Lower leg skin (tissue), 4 donors: ENCODE data around the gene CCKAR. TPM values are rescaled to one million over a fixed set of nuclear protein-coding genes. Genes with fewer than 3 reads are reported as not detected.
"Not testable (repeated sequence)": the region's sequence is repeated elsewhere in the genome, so short reads cannot be mapped to it uniquely, and the experiment has no call there.

Experiments
- DNase-seq, 2 donors: peaks; one replicate each; pipeline ENCODE4 v3.0.0-alpha.2; 2019; ENCODE audit warnings: low spot score in 2 of 2
- H3K4me3 ChIP-seq: fragments of 200-600 bp; sonication (generic); 2 replicates; pipeline ENCODE4 v1.5.1; 2017; ENCODE audit warnings: mild to moderate bottlenecking, low read depth; ENCODE audit not compliant: poor library complexity, severe bottlenecking
- POLR2A ChIP-seq, 2 donors: fragments of 450-650 bp; IDR thresholded peaks; one replicate each; pipeline ENCODE4 v1.6.1; 2016 to 2017; ENCODE audit warnings: antibody characterized with exemption in 2 of 2, mild to moderate bottlenecking in 1 of 2, moderate library complexity in 1 of 2
- WGBS, 2 donors: methylation state at CpG; one replicate each; pipeline ENCODE4 v1.1.5; 2018; 5-methylcytosine and 5-hydroxymethylcytosine counted together
- intact Hi-C: fragments of 100-400 bp; cut with DNase I; formaldehyde crosslinking; loops from one replicate; pipeline ENCODE4 v1.15.0; 2023; ENCODE audit warnings: low total_unique reads
- total RNA-seq, 4 donors: library from RNA; depleted of rRNA; stranded (reverse); fragments of >200 nt; gene quantifications; one replicate each; pipeline ENCODE4 v1.1.0, GENCODE V29; 2016
- TF ChIP-seq, protein P1 (sequence below), 3 donors: fragments of 450-650 bp; IDR thresholded peaks; one replicate each; pipeline ENCODE4 v1.5.1; 2016; ENCODE audit warnings: antibody characterized with exemption in 3 of 3, mild to moderate bottlenecking in 3 of 3, moderate library complexity in 2 of 3

The CCKAR gene
- total RNA-seq, 4 donors from 2014 or later, result not detected

DNA sequence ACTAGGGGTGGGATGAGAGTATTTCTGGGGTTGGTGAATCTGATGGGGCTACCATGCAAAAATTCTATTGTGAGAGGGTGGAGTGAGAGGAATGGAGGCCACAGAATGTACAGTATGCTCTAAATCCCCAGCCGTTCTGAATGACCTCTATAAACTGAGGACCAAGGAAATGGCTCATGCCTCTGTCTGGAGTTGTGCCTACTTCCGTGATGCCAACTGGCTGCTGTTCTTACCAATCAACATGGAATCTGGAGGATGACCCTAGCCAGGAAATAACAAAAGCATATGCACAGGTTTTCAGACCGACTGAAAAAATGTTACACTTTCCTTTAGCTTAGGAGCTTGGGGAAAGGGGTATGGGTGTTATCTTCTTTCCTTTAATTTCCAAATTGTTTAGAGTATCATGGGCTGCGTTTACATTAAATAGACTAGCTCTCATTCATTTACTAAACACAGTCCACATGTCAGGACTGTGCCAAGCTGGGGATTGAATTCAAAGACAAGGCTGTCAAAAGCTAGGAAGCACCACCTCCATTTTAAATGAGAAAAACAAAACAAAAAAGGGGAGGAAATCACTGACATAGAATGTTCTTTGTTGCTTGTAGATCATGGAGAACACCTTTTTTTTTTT is 20.2 kb upstream of the CCKAR start:
- WGBS, 2 donors, result 53% methylated on average over 4 of the region's 4 CpGs
- no peak for DNase-seq
- intact Hi-C loops, result no loop called here
- H3K4me3 ChIP-seq, result no peak overlapping the region
- TF ChIP-seq, protein P1, sequence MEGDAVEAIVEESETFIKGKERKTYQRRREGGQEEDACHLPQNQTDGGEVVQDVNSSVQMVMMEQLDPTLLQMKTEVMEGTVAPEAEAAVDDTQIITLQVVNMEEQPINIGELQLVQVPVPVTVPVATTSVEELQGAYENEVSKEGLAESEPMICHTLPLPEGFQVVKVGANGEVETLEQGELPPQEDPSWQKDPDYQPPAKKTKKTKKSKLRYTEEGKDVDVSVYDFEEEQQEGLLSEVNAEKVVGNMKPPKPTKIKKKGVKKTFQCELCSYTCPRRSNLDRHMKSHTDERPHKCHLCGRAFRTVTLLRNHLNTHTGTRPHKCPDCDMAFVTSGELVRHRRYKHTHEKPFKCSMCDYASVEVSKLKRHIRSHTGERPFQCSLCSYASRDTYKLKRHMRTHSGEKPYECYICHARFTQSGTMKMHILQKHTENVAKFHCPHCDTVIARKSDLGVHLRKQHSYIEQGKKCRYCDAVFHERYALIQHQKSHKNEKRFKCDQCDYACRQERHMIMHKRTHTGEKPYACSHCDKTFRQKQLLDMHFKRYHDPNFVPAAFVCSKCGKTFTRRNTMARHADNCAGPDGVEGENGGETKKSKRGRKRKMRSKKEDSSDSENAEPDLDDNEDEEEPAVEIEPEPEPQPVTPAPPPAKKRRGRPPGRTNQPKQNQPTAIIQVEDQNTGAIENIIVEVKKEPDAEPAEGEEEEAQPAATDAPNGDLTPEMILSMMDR (IDR thresholded peaks at IDR 0.05), result no peak
- no peak for TF ChIP-seq POLR2A (IDR thresholded peaks at IDR 0.05)

DNA sequence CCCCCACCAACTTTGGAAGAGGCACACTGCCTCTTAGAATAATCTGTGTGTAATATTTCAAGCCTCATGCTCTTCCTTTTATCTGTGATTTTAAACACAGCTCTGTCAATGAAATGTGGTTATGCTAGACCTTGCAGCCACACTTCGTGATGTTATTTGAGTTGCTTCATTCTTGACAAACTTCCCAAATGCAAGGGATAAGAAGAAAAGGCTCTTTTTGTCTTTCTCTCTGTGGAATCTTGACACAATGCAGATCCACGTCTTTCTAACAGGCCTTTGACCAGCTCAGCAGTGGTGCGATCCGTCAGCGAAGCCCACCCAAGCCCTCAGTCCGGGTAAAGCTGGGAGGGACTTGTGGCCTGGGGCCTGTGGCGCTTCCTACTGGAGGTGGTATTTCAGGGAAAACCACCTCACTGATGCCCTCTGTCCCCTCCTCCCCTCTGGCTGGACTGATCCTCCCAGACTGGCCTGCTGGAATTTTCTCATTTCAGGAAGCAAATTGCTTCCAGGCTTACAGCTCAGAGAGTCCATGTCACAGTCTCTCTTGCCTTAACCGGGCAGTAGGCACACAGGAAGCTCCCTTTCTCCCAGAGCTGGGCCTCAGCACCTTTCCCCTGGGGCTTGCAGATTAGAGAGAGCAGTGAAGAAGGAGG is 19.5 kb upstream of the CCKAR start:
- DNase-seq, result no peak
- no peak overlapping the region for H3K4me3 ChIP-seq
- TF ChIP-seq, protein P1 (IDR thresholded peaks at IDR 0.05), result no peak
- TF ChIP-seq POLR2A (IDR thresholded peaks at IDR 0.05), result no peak
- WGBS, 2 donors, result 66 to 71% methylated on average over 8 of the region's 8 CpGs
- intact Hi-C loops, result no loop called here

DNA sequence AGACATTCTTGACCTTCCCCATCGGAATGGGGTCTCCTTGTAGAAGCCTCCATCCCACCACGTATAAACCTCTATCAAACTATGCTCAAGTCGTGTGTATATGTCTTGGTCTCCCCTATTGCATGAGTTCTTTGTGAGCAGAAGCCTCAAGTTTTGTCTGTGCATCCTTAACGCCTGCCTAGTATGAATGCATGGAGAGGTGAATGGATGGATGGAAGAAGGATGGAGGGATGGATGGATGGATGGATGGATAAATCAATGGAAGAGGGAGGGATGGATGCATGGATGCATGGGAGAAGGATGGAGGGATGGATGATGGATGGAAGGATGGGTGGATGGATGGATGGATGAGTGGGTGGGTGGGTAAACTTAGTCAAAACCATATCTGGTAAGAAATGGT is 17.0 kb upstream of the CCKAR start:
- no peak for DNase-seq
- 81 to 89% methylated on average over 4 of the region's 4 CpGs for WGBS, 2 donors
- no peak overlapping the region for H3K4me3 ChIP-seq
- TF ChIP-seq, protein P1 (IDR thresholded peaks at IDR 0.05), result no peak
- no peak for TF ChIP-seq POLR2A (IDR thresholded peaks at IDR 0.05)
- intact Hi-C loops, result no loop called here

DNA sequence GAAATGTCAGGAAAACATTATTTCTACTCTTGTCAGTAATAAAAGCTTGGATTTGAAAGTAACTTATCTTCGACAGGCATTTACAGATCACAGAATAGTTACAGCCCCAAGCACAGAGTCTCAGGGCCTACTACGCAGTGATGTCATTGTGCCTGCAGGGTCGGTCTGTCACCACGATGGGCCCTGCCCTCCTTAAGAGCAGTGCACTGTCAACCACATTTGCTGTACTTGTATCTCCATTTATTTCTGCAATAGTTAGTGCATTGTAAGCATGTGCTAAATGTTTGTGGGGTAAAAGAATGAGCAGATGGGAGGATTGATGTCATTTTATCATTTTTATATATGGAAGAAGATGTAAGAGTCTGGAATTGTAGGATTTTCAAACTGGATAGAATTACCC is 13.6 kb upstream of the CCKAR start:
- 61 to 69% methylated on average over 4 of the region's 4 CpGs for WGBS, 2 donors
- no peak for DNase-seq
- intact Hi-C loops, result no loop called here
- no peak overlapping the region for H3K4me3 ChIP-seq
- TF ChIP-seq, protein P1 (IDR thresholded peaks at IDR 0.05), result no peak
- no peak for TF ChIP-seq POLR2A (IDR thresholded peaks at IDR 0.05)

DNA sequence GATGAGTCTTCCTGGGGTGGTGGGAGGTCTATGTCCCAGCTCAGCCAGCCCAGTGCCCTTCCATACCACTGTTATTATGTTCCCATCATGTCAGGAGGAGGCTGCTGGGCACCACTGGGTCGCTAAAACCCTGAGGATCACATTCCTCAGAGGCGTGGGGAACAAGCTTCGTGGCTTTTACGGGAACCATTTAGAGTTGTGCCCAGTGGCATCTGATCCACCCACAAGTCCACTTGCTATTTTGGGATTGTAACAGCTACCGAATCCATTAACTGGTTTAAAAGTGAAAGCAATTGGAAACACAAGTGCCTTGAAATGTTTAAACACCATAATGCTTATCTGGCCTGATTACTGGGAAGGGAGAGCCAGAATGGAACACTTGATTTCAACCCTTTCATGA is 13.1 kb upstream of the CCKAR start:
- no peak for DNase-seq
- intact Hi-C loops, result no loop called here
- WGBS, 2 donors, result 52% methylated on average over 5 of the region's 5 CpGs
- no peak overlapping the region for H3K4me3 ChIP-seq
- no peak for TF ChIP-seq POLR2A (IDR thresholded peaks at IDR 0.05)
- TF ChIP-seq, protein P1 (IDR thresholded peaks at IDR 0.05), result no peak

DNA sequence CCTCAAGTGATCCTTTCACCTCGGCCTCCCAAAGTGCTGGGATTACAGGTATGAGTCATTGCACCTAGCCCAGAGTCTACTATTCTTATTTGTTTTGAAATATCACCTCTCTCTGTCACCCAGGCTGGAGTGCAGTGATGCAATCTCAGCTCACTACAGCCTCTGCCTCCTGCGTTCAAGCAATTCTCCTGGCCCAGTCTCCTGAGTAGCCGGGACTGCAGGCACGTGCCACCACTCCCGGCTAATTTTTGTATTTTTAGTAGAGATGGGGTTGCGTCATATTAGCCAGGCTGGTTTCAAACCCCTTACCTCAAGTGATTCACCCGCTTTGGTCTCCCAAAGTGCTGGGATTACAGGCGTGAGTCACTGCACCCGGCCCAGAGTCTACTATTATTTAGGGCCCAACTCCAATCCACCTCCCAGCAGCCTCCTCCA is 10.3 kb upstream of the CCKAR start:
- intact Hi-C loops, DNase-seq, H3K4me3 ChIP-seq: not testable (repeated sequence)
- WGBS, 2 donors, result 90 to 93% methylated on average over 9 of the region's 9 CpGs
